AG09319 (cell line): ENCODE measurements around the gene ADAMTS18.

Source experiments
- DNase-seq: peaks from one replicate; pipeline ENCODE4 v3.0.0-alpha.2; 2010; ENCODE audit warnings: low read depth; ENCODE audit errors: extremely low read depth
- CTCF ChIP-seq: IDR thresholded peaks from 2 replicates; pipeline ENCODE4 v1.5.1; 2011; ENCODE audit warnings: low read depth, mild to moderate bottlenecking, inconsistent platforms, low read length, moderate library complexity

Gene ADAMTS18

GRCh38 chr16:77308163-77308561 is 126.7 kb downstream of the ADAMTS18 start:
- no peak for TF ChIP-seq CTCF
- DNase-seq = no peak

GRCh38 chr16:77307426-77308162 is 127.2 kb downstream of the ADAMTS18 start:
- DNase-seq = no peak
- no peak for TF ChIP-seq CTCF

- no peak for TF ChIP-seq CTCF
- DNase-seq = no peak
These were observed 128.8 kb downstream of the ADAMTS18 start for GRCh38 chr16:77306075-77306474.

GRCh38 chr16:77304877-77305276 is 130.0 kb downstream of the ADAMTS18 start:
- no peak for DNase-seq
- TF ChIP-seq CTCF = no peak

- TF ChIP-seq CTCF = no peak
- DNase-seq = no peak
These were observed 130.7 kb downstream of the ADAMTS18 start for GRCh38 chr16:77304134-77304533.

- no peak for TF ChIP-seq CTCF
- no peak for DNase-seq
These were observed 132.2 kb downstream of the ADAMTS18 start for GRCh38 chr16:77302674-77303073.

- no peak for TF ChIP-seq CTCF
These were observed 132.6 kb downstream of the ADAMTS18 start for GRCh38 chr16:77302249-77302648.

More at GRCh38 chr16:77302249-77302648, 132.6 kb downstream of the ADAMTS18 start:
- DNase-seq = no peak
